Measurements from ENCODE around the gene COL4A2.

The COL4A2 gene

GRCh38 chr13:110291286-110291685 lies 15.8 kb upstream of the COL4A2 start:
- peaks cover 11 to 29% of the 10 kb centered on the region in 2 donors for H3K27me3 Mint-ChIP-seq
- H3K27ac Mint-ChIP-seq, result no peak overlapping the region
- H3K4me1 Mint-ChIP-seq, result no peaks in the 10 kb centered on the region
- no peak overlapping the region for H3K4me3 Mint-ChIP-seq
- ATAC-seq (replicated peaks) (no peak), DNase-seq (no peak)
- H3K9me3 Mint-ChIP-seq, result no peaks in the 10 kb centered on the region
- H3K36me3 Mint-ChIP-seq, result no peaks in the 10 kb centered on the region

GRCh38 chr13:110293037-110293436 lies 14.0 kb upstream of the COL4A2 start:
- Mint-ChIP-seq H3K27ac (no peak overlapping the region), H3K9me3 (no peaks in the 10 kb centered on the region), H3K36me3 (no peaks in the 10 kb centered on the region), H3K4me1 (no peaks in the 10 kb centered on the region), H3K27me3 (peaks cover 18 to 36% of the 10 kb centered on the region in 2 donors), H3K4me3 (no peak overlapping the region)
- DNase-seq (no peak), ATAC-seq (replicated peaks) (no peak)

GRCh38 chr13:110293649-110294048 lies 13.4 kb upstream of the COL4A2 start:
- ATAC-seq (replicated peaks), result no peak
- Mint-ChIP-seq H3K27me3 (peaks cover 22 to 41% of the 10 kb centered on the region in 2 donors), H3K4me1 (peaks cover 2% of the 10 kb centered on the region in 2 donors), H3K4me3 (no peak overlapping the region), H3K9me3 (no peaks in the 10 kb centered on the region), H3K36me3 (no peaks in the 10 kb centered on the region), H3K27ac (no peak overlapping the region)
- no peak for DNase-seq

- peaks cover 26 to 46% of the 10 kb centered on the region in 2 donors for H3K27me3 Mint-ChIP-seq
- H3K27ac Mint-ChIP-seq, result no peak overlapping the region
- ATAC-seq (replicated peaks), result no peak
- DNase-seq, result no peak
- H3K36me3 Mint-ChIP-seq, result no peaks in the 10 kb centered on the region
- no peak overlapping the region for H3K4me3 Mint-ChIP-seq
- no peaks in the 10 kb centered on the region for H3K9me3 Mint-ChIP-seq
- peaks cover 4 to 6% of the 10 kb centered on the region in 2 donors for H3K4me1 Mint-ChIP-seq
Observed at GRCh38 chr13:110294146-110294545, 12.9 kb upstream of the COL4A2 start.

- no peak for ATAC-seq (replicated peaks)
- Mint-ChIP-seq H3K9me3 (no peaks in the 10 kb centered on the region), H3K4me3 (no peak overlapping the region), H3K27ac (no peak overlapping the region), H3K4me1 (peaks cover 4 to 6% of the 10 kb centered on the region in 2 donors), H3K27me3 (peaks cover 26 to 46% of the 10 kb centered on the region in 2 donors), H3K36me3 (no peaks in the 10 kb centered on the region)
- DNase-seq, result no peak
Observed at GRCh38 chr13:110294622-110295021, 12.5 kb upstream of the COL4A2 start.

GRCh38 chr13:110297011-110297410 lies 10.1 kb upstream of the COL4A2 start:
- DNase-seq (no peak), ATAC-seq (replicated peaks) (no peak)
- peaks cover 36 to 47% of the 10 kb centered on the region in 2 donors for H3K27me3 Mint-ChIP-seq
- no peak overlapping the region for H3K27ac Mint-ChIP-seq
- no peaks in the 10 kb centered on the region for H3K36me3 Mint-ChIP-seq
- H3K9me3 Mint-ChIP-seq, result no peaks in the 10 kb centered on the region
- no peak overlapping the region for H3K4me3 Mint-ChIP-seq
- H3K4me1 Mint-ChIP-seq, result peaks cover 4 to 6% of the 10 kb centered on the region in 2 donors

GRCh38 chr13:110297766-110298504 lies 9.1 kb upstream of the COL4A2 start:
- DNase-seq (no peak), ATAC-seq (replicated peaks) (no peak)
- Mint-ChIP-seq H3K4me1 (peaks cover 4 to 6% of the 10 kb centered on the region in 2 donors), H3K4me3 (no peak overlapping the region), H3K27me3 (peaks cover 41 to 54% of the 10 kb centered on the region in 2 donors), H3K36me3 (no peaks in the 10 kb centered on the region), H3K9me3 (no peaks in the 10 kb centered on the region), H3K27ac (no peak overlapping the region)

- ATAC-seq (replicated peaks), result peak; percentile 60 to 72
- Mint-ChIP-seq H3K27me3 (peaks cover 47 to 61% of the 10 kb centered on the region in 2 donors), H3K9me3 (no peaks in the 10 kb centered on the region), H3K4me1 (peaks cover 4 to 6% of the 10 kb centered on the region in 2 donors), H3K27ac (no peak overlapping the region), H3K4me3 (no peak overlapping the region), H3K36me3 (no peaks in the 10 kb centered on the region)
- no peak for DNase-seq
Observed at GRCh38 chr13:110298505-110299282, 8.4 kb upstream of the COL4A2 start.

- ATAC-seq (replicated peaks), result no peak
- H3K27ac Mint-ChIP-seq, result no peak overlapping the region
- peaks cover 4 to 6% of the 10 kb centered on the region in 2 donors for H3K4me1 Mint-ChIP-seq
- no peaks in the 10 kb centered on the region for H3K36me3 Mint-ChIP-seq
- peaks cover 49 to 63% of the 10 kb centered on the region in 2 donors for H3K27me3 Mint-ChIP-seq
- no peaks in the 10 kb centered on the region for H3K9me3 Mint-ChIP-seq
- no peak for DNase-seq
- H3K4me3 Mint-ChIP-seq, result no peak overlapping the region
Observed at GRCh38 chr13:110299283-110299840, 7.7 kb upstream of the COL4A2 start.

- peaks cover 57 to 70% of the 10 kb centered on the region in 2 donors for H3K27me3 Mint-ChIP-seq
- peaks cover 4 to 6% of the 10 kb centered on the region in 2 donors for H3K4me1 Mint-ChIP-seq
- H3K4me3 Mint-ChIP-seq, result no peak overlapping the region
- H3K9me3 Mint-ChIP-seq, result no peaks in the 10 kb centered on the region
- DNase-seq (no peak), ATAC-seq (replicated peaks) (no peak)
- H3K36me3 Mint-ChIP-seq, result no peaks in the 10 kb centered on the region
- H3K27ac Mint-ChIP-seq, result no peak overlapping the region
Observed at GRCh38 chr13:110300090-110300815, 6.8 kb upstream of the COL4A2 start.

- Mint-ChIP-seq H3K9me3 (no peaks in the 10 kb centered on the region), H3K4me1 (peaks cover 4 to 6% of the 10 kb centered on the region in 2 donors), H3K27ac (no peak overlapping the region), H3K27me3 (peaks cover 57 to 72% of the 10 kb centered on the region in 2 donors), H3K36me3 (no peaks in the 10 kb centered on the region), H3K4me3 (no peak overlapping the region)
- DNase-seq (no peak), ATAC-seq (replicated peaks) (no peak)
Observed at GRCh38 chr13:110301083-110301482, 6.0 kb upstream of the COL4A2 start.

GRCh38 chr13:110301606-110302553 lies 5.2 kb upstream of the COL4A2 start:
- H3K4me1 Mint-ChIP-seq, result peaks cover 4 to 6% of the 10 kb centered on the region in 2 donors
- H3K36me3 Mint-ChIP-seq, result no peaks in the 10 kb centered on the region
- H3K27me3 Mint-ChIP-seq, result peaks cover 57 to 68% of the 10 kb centered on the region in 2 donors
- no peak overlapping the region for H3K27ac Mint-ChIP-seq
- no peak overlapping the region for H3K4me3 Mint-ChIP-seq
- DNase-seq (no peak), ATAC-seq (replicated peaks) (no peak)
- H3K9me3 Mint-ChIP-seq, result no peaks in the 10 kb centered on the region

- ATAC-seq (replicated peaks) (no peak), DNase-seq (no peak)
- H3K4me1 Mint-ChIP-seq, result peaks cover 5 to 9% of the 10 kb centered on the region in 2 donors
- no peak overlapping the region for H3K27ac Mint-ChIP-seq
- H3K27me3 Mint-ChIP-seq, result peaks cover 53 to 68% of the 10 kb centered on the region in 2 donors
- no peaks in the 10 kb centered on the region for H3K9me3 Mint-ChIP-seq
- no peak overlapping the region for H3K4me3 Mint-ChIP-seq
- peaks cover 0 to 2% of the 10 kb centered on the region in 2 donors for H3K36me3 Mint-ChIP-seq
Observed at GRCh38 chr13:110302997-110303396, 4.1 kb upstream of the COL4A2 start.
